Neural cell (in vitro differentiated cells): ENCODE data around the gene ADCY2. TPM values are rescaled to one million over a fixed set of nuclear protein-coding genes. Genes with fewer than 3 reads are reported as not detected.

ENCODE experiments used
- H2AFZ ChIP-seq: fragments of 200-600, 300-800 bp; sonication (generic), shearing (Covaris generic); 2 replicates; pipeline ENCODE4 v1.6.0; 2014; ENCODE audit warnings: low read depth, mild to moderate bottlenecking, antibody characterized with exemption, low read length, moderate library complexity
- H3F3A ChIP-seq: fragments of 200-600 bp; shearing (Covaris generic); 2 replicates; pipeline ENCODE4 v1.6.1; 2016; ENCODE audit warnings: mild to moderate bottlenecking, moderate library complexity, mixed read lengths, antibody characterized with exemption, low read length; ENCODE audit not compliant: insufficient read depth, poor library complexity, severe bottlenecking
- H3K27ac ChIP-seq: fragments of 200-600, 300-800 bp; sonication (generic), shearing (Covaris generic); 2 replicates; pipeline ENCODE4 v1.5.1; 2014; ENCODE audit warnings: mild to moderate bottlenecking, low read length, moderate library complexity
- H3K27me3 ChIP-seq: fragments of 300-800, 200-600 bp; sonication (generic), shearing (Covaris generic); 2 replicates; pipeline ENCODE4 v1.6.0; 2014; ENCODE audit warnings: mild to moderate bottlenecking, low read depth, low read length, moderate library complexity; ENCODE audit not compliant: insufficient read depth
- H3K36me3 ChIP-seq: fragments of 300-800, 200-600 bp; sonication (generic), shearing (Covaris generic); 2 replicates; pipeline ENCODE4 v1.5.1; 2014; ENCODE audit warnings: mild to moderate bottlenecking, antibody characterized with exemption, low read length, moderate library complexity; ENCODE audit not compliant: insufficient read depth
- H3K4me2 ChIP-seq: fragments of 300-800, 200-600 bp; sonication (generic), shearing (Covaris generic); 2 replicates; pipeline ENCODE4 v1.6.0; 2014; ENCODE audit warnings: mild to moderate bottlenecking, low read length
- H3K4me3 ChIP-seq: fragments of 300-800, 200-600 bp; sonication (generic), shearing (Covaris generic); 2 replicates; pipeline ENCODE4 v1.5.1; 2014; ENCODE audit warnings: mild to moderate bottlenecking, low read length, moderate library complexity
- H3K79me2 ChIP-seq: fragments of 200-600 bp; shearing (Covaris generic); replicated peaks from 2 replicates; pipeline ENCODE4 v1.6.0; 2014; ENCODE audit warnings: mild to moderate bottlenecking, low read length, moderate library complexity; ENCODE audit not compliant: insufficient read depth
- H3K9ac ChIP-seq: fragments of 300-800, 200-600 bp; sonication (generic), shearing (Covaris generic); 2 replicates; pipeline ENCODE4 v1.6.1; 2016; ENCODE audit warnings: mild to moderate bottlenecking, low read length, mixed read lengths
- H3K9me2 ChIP-seq: fragments of 200-600 bp; shearing (Covaris generic); 2 replicates; pipeline ENCODE4 v1.6.1; 2016; ENCODE audit warnings: mild to moderate bottlenecking, low read length, mixed read lengths; ENCODE audit not compliant: insufficient read depth
- H3K9me3 ChIP-seq: fragments of 200-600, 300-800 bp; sonication (generic), shearing (Covaris generic); 2 replicates; pipeline ENCODE4 v1.6.1; 2016; ENCODE audit warnings: mild to moderate bottlenecking, mixed run types, low read length, moderate library complexity, mixed read lengths
- H4K20me1 ChIP-seq: fragments of 200-600 bp; shearing (Covaris generic); 2 replicates; pipeline ENCODE4 v1.6.1; 2016; ENCODE audit warnings: mild to moderate bottlenecking, mixed run types; ENCODE audit not compliant: insufficient read depth
- CTCF ChIP-seq: fragments of 450-650 bp; IDR thresholded peaks from 2 replicates; pipeline ENCODE4 v1.5.1; 2014; ENCODE audit warnings: antibody characterized with exemption, mild to moderate bottlenecking, moderate library complexity; ENCODE audit not compliant: poor library complexity, severe bottlenecking
- EP300 ChIP-seq: fragments of 450-650 bp; conservative IDR thresholded peaks from 2 replicates; pipeline ENCODE4 v1.6.1; 2014; ENCODE audit warnings: antibody characterized with exemption, mild to moderate bottlenecking, moderate library complexity; ENCODE audit not compliant: poor library complexity, severe bottlenecking
- EZH2 ChIP-seq: fragments of 200-600, 300-800 bp; shearing (Covaris generic), sonication (generic); IDR thresholded peaks from 2 replicates; pipeline ENCODE4 v1.6.1; 2014; ENCODE audit warnings: antibody characterized with exemption, low read length, borderline replicate concordance, mild to moderate bottlenecking; ENCODE audit not compliant: insufficient read depth, poor library complexity, severe bottlenecking
- MXI1 ChIP-seq: fragments of 450-650 bp; conservative IDR thresholded peaks from 2 replicates; pipeline ENCODE4 v1.6.1; 2014; ENCODE audit warnings: antibody characterized with exemption, mild to moderate bottlenecking; ENCODE audit not compliant: poor library complexity, severe bottlenecking
- POLR2AphosphoS5 ChIP-seq: IDR thresholded peaks from 2 replicates; pipeline ENCODE4 v1.6.1; 2012
- RAD21 ChIP-seq: fragments of 450-650 bp; conservative IDR thresholded peaks from 2 replicates; pipeline ENCODE4 v1.6.1; 2014; ENCODE audit warnings: antibody characterized with exemption, mild to moderate bottlenecking, moderate library complexity
- SMC3 ChIP-seq: fragments of 450-650 bp; conservative IDR thresholded peaks from 2 replicates; pipeline ENCODE4 v1.6.1; 2014; ENCODE audit warnings: antibody characterized with exemption, mild to moderate bottlenecking, moderate library complexity; ENCODE audit not compliant: poor library complexity
- TAF1 ChIP-seq: IDR thresholded peaks from 2 replicates; pipeline ENCODE4 v1.6.1; 2012; ENCODE audit warnings: low read depth
- polyA plus RNA-seq: library from polyadenylated mRNA; depleted of rRNA; stranded (reverse); fragments of >200 nt; gene quantifications from 2 replicates; pipeline ENCODE4 v1.2.3, GENCODE V29; 2014
- TF ChIP-seq, protein P1 (sequence below): IDR thresholded peaks from 2 replicates; pipeline ENCODE4 v1.6.1; 2012; ENCODE audit warnings: borderline replicate concordance

ADCY2 gene
- polyA plus RNA-seq, 1 donor from 2014 or later: 1.9 TPM

GRCh38 chr5:7501061-7501460, 105.1 kb downstream of the ADCY2 start:
- no peak overlapping the region for H3K27ac ChIP-seq

GRCh38 chr5:7503564-7503963, 107.6 kb downstream of the ADCY2 start:
- no peak overlapping the region for H3K4me2 ChIP-seq
- H4K20me1 ChIP-seq: no peaks in the 10 kb centered on the region
- no peak overlapping the region for H3K9ac ChIP-seq
- no peaks in the 10 kb centered on the region for H3K27me3 ChIP-seq
- H2AFZ ChIP-seq: no peak overlapping the region
- H3F3A ChIP-seq: no peaks in the 10 kb centered on the region
- no peaks in the 10 kb centered on the region for H3K9me2 ChIP-seq
- H3K9me3 ChIP-seq: no peaks in the 10 kb centered on the region
- no peaks in the 10 kb centered on the region for H3K36me3 ChIP-seq
- no peaks in the 10 kb centered on the region for H3K79me2 ChIP-seq
- H3K4me3 ChIP-seq: no peak overlapping the region
- H3K27ac ChIP-seq: no peak overlapping the region
- TF ChIP-seq POLR2AphosphoS5 (no peak), SMC3 (no peak), EP300 (no peak), EZH2 (no peak), MXI1 (no peak), TAF1 (no peak), CTCF (no peak), RAD21 (no peak)
- TF ChIP-seq, protein P1, sequence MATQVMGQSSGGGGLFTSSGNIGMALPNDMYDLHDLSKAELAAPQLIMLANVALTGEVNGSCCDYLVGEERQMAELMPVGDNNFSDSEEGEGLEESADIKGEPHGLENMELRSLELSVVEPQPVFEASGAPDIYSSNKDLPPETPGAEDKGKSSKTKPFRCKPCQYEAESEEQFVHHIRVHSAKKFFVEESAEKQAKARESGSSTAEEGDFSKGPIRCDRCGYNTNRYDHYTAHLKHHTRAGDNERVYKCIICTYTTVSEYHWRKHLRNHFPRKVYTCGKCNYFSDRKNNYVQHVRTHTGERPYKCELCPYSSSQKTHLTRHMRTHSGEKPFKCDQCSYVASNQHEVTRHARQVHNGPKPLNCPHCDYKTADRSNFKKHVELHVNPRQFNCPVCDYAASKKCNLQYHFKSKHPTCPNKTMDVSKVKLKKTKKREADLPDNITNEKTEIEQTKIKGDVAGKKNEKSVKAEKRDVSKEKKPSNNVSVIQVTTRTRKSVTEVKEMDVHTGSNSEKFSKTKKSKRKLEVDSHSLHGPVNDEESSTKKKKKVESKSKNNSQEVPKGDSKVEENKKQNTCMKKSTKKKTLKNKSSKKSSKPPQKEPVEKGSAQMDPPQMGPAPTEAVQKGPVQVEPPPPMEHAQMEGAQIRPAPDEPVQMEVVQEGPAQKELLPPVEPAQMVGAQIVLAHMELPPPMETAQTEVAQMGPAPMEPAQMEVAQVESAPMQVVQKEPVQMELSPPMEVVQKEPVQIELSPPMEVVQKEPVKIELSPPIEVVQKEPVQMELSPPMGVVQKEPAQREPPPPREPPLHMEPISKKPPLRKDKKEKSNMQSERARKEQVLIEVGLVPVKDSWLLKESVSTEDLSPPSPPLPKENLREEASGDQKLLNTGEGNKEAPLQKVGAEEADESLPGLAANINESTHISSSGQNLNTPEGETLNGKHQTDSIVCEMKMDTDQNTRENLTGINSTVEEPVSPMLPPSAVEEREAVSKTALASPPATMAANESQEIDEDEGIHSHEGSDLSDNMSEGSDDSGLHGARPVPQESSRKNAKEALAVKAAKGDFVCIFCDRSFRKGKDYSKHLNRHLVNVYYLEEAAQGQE: no peak

More at GRCh38 chr5:7501061-7501460, 105.1 kb downstream of the ADCY2 start:
- Histone ChIP-seq H3K4me3 (no peak overlapping the region), H3K4me2 (no peak overlapping the region), H2AFZ (no peak overlapping the region), H3K27me3 (no peaks in the 10 kb centered on the region), H3K79me2 (no peaks in the 10 kb centered on the region), H3F3A (no peaks in the 10 kb centered on the region), H3K9me2 (no peaks in the 10 kb centered on the region), H3K9me3 (no peaks in the 10 kb centered on the region), H4K20me1 (no peaks in the 10 kb centered on the region), H3K9ac (no peak overlapping the region), H3K36me3 (no peaks in the 10 kb centered on the region)
- TF ChIP-seq CTCF: no peak
- TF ChIP-seq MXI1: no peak
- TF ChIP-seq EZH2: no peak
- no peak for TF ChIP-seq SMC3
- TF ChIP-seq EP300: peak; percentile 47
- TF ChIP-seq RAD21: no peak
- peak; percentile 41 for TF ChIP-seq POLR2AphosphoS5
- TF ChIP-seq TAF1: no peak
- TF ChIP-seq, protein P1: peak; percentile 68
